GM19397 (cell line): ENCODE data around the gene PTK7.
A peak's percentile ranks its signal among the peaks of the same experiment; 100 is the strongest.
"Not testable (repeated sequence)": the region's sequence is repeated elsewhere in the genome, so short reads cannot be mapped to it uniquely, and the experiment has no call there.

Source experiments
- ATAC-seq: cut with Tn5 transposase; IDR thresholded peaks from one replicate; pipeline ENCODE4 v1.9.1; 2021; ENCODE audit warnings: mild to moderate bottlenecking, moderate library complexity; ENCODE audit not compliant: unreplicated experiment

Gene PTK7

DNA sequence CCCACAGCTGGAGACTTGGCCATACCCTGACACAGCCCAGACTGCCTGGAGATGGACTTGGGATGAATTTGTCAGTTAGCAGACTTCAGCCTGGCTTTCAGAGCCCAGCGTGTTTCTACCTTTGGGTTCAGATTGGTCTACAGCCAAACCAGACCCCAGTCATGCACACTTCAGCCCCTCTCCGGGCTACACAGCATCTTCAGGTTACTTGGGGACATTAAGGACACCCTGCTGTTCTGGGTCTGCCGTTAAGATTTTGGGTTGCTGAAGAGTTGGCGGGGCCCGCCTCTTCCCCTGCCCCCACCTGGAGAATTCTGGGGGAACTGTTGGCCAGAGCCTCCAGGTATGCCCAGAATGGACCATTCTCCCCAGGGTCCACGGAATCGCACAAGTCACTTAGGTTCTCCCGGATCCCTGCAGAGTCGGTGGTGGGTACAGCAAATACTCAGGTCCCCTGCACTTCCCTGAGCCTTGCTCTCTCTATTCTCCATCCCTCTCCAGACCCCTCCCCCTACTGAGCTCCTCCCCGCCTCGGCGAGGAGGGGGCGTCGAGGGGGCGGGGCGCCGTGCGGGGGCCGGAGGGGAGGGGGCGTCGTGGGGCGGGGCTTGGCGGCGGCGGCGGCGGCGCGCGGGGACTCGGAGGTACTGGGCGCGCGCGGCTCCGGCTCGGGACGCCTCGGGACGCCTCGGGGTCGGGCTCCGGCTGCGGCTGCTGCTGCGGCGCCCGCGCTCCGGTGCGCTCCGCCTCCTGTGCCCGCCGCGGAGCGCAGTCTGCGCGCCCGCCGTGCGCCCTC, at the start of gene PTK7:
Gene PTK7, plus strand, starts transcription at position 645 of the 794 bp plus-strand sequence. CDS start 175 bp downstream, outside the sequence.
- ATAC-seq, result no peak

DNA sequence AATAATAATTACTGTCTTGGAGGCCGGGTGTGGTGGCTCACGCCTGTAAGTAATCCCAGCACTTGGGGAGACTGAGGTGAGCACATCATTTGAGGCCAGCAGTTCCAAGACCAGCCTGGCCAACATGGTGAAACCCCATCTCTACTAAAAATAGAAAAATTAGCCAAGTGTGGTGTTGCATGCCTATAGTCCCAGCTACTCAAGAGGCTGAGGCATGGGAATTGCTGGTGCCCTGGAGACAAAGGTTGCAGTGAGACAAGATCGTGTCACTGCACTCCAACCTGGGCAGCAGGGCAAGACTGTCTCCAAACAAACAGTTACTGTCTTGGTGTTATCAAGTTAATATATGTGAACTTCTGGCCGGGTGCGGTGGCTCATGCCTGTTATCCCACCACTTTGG, 49.7 kb upstream of the PTK7 start:
- no peak for ATAC-seq

DNA sequence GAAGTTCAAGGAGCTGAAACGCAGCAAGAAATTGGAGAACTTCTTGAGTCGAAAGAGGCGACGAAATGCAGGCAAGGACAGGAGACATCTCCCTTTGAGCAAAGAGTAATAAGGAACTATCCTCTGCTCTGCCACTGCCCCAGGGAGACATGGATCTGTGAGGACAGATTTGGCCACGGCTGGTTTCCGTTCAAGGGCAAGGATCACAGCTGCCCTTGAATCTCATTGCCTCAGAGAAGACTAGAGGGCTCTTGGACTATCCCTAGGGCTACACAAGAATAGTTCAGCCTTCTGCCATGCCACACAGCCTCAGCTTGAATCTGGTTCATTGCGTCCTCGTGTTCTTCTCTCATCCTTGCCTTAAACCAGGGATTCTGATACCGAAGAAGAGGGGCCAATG, 47.0 kb upstream of the PTK7 start:
- no peak for ATAC-seq

- no peak for ATAC-seq
These were observed 43.8 kb upstream of the PTK7 start for GRCh38 chr6:43032326-43032725.

GRCh38 chr6:43033496-43034189, 42.5 kb upstream of the PTK7 start:
- no peak for ATAC-seq

- no peak for ATAC-seq
These were observed 42.0 kb upstream of the PTK7 start for GRCh38 chr6:43034190-43034525.

DNA sequence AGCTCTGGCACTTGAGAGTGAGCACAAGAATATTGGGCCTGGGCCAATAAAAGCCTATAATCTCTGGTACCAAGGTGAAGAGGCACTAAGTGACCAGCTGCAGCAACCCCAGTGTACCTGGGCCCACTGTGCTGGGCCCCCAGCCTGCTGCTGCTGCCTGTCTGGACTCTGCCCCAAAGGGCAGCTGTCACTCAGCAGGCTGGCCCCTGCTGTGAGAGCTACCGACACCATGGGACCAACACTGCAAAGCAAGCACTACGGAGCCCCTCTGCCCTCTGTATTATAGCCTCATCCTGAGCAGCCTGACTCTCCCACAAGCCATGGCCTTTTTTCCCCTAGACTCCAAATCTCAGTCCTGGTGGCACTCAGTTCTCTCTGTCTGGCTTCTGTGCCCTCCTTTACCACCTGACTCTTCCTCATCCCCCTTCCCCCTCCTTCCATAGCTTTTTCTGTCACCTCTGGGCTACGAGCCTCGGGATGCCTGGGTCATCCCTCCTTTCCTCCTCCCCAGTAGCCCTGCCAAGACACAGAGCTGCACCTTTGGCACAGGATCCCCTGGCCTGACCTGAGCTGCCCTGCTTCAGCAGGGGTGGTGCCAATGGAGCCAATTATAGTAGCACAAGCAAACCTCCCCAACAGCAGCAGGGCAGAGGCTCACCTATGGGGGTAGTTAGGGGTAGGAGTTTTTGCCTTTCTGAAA, 40.5 kb upstream of the PTK7 start:
- no peak for ATAC-seq

GRCh38 chr6:43036712-43037111, 39.4 kb upstream of the PTK7 start:
- no peak for ATAC-seq

- no peak for ATAC-seq
These were observed 38.9 kb upstream of the PTK7 start for GRCh38 chr6:43037197-43037596.

DNA sequence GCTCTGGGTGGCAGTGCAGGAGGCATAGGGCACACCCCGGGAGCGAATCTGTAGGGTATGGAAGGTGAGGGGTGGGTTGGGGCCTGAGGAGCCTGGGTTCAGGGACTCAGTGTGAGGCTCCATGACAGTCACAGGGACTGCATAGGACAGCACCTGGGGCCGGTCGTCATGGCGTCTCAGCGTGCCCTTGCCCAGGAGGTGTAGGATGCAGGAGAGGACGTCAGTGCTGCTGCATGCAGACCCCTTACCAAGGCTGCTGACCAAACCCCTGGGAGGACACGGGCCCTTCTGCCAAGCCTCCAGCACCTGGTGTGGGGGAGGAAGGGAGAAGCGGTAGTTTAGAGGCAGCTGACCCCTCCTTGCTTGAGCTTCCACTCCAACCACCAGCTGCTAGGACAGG, 38.4 kb upstream of the PTK7 start:
- no peak for ATAC-seq

DNA sequence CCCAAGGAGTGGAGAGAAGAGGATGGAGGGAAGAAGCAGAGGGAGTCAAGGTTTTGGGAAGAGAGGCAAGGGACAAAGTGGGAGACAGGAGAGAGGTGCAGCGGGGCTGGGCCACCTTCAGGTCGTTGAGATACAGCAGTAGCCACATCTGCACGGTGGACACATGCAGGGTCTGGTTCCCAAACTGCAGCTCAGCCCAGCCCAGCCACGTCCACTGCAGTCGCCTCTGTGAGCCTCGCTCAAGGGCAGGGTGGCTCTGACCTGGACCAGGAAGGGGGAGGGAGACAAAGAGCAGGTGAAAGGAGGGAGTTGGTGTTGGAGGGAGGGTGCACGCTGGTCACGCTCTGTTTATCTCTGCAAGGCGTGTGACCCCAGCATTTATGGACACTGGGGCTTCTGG, 37.4 kb upstream of the PTK7 start:
- no peak for ATAC-seq

DNA sequence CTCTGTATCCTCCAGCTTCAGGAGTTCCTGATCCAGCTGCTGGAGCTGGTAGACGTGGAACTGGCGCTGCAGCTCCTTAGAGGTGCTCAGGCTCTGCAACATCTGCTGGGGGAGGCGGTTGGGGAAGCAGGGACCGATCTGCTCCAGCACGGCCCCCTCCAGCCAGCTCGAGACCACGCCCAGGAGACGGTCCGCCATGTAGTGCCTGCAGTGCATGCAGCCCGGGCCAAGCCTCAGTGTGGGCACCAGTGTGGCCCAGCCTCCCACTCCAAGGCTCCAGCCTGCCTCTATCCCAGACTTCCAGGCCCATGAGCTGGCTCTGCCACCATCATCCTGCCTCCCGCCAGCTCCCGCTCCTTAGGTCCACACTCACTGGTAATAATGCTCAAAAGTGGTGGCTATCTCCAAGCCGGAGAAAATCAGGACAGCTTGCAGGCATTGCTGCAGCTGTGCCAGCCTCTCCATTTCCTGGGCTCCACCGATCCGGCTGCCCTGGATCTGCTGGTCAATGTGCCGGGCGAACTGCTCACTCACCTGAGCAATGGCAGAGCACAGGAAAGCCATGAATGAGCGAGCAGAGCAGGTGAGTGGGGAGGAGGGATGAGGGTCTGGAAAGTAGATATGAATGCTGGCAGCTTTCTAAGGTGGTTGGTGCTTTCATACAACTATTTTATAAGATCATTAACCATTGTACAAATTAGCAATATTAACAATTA, 35.4 kb upstream of the PTK7 start:
- ATAC-seq, result no peak

- not testable (repeated sequence) for ATAC-seq
These were observed 34.6 kb upstream of the PTK7 start for GRCh38 chr6:43041475-43041874.

GRCh38 chr6:43043310-43043709, 32.8 kb upstream of the PTK7 start:
- no peak for ATAC-seq

- no peak for ATAC-seq
These were observed 30.7 kb upstream of the PTK7 start for GRCh38 chr6:43045371-43045930.

DNA sequence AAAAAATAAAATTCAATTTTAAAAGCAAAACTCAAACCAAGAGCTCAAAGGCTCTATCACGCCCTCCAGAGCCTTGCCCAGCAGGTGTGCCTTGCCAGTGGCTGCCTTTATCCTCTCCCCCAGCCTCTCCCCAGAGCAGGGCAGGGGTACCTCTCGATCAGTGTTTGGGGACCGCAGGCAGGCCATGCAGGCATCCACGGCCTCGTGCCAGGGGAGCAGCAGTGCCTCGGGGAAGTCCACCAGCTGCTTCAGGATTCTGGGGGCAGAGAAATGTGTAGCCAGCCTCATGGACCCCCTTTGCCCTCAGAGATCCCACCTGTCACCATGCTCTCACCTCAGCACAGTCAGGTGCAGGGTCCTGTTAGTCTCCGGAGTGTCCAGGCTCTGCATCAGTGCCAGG, 28.1 kb upstream of the PTK7 start:
- ATAC-seq, result no peak

GRCh38 chr6:43050981-43051380, 25.1 kb upstream of the PTK7 start:
- no peak for ATAC-seq

DNA sequence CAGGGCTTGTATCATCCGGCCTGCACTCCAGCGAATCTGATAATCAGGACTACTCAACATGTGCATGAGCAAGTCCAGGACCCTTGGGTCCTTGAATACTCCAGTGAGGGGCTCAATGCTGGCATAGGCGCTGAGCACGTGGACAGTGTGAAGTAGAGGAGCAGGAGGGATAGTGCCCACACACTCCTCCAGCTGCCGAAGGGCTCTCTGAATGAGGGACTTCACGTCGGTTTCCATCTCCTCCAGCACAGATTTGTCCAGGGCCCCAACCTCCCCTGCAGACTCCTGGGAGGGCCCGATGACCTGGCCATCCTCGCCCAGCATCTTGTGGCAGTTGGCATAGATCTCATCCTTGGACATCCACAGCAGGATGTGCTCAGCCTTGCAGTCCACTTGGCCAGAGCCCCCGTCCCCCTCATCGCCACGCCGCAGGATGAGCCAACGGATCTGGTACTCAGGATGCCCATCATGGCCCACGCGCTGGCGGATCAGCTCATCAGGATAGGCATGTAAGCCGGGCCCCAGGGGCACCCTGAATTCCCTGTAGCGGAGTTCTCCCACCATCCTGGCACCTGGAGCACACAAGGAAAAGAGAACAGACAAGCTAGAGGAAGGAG, 23.8 kb upstream of the PTK7 start:
- ATAC-seq, result no peak

- peak; percentile 19 for ATAC-seq
These were observed 23.1 kb upstream of the PTK7 start for GRCh38 chr6:43052842-43053544.
